SK-N-SH (cell line): Measurements from ENCODE around the gene OBI1.

ENCODE experiments used
- CTCF ChIP-seq: fragments of 200-600 bp; sonication (generic); IDR thresholded peaks from 2 replicates; pipeline ENCODE4 v1.6.1; 2017; ENCODE audit warnings: antibody characterized with exemption, mild to moderate bottlenecking, moderate library complexity
- GABPA ChIP-seq: IDR thresholded peaks from 2 replicates; pipeline ENCODE4 v1.4.0; 2012; ENCODE audit warnings: low read depth, mild to moderate bottlenecking
- POLR2AphosphoS5 ChIP-seq: IDR thresholded peaks from 2 replicates; pipeline ENCODE4 v1.6.1; 2012; ENCODE audit warnings: low read depth, low read length

- TF ChIP-seq POLR2AphosphoS5 (no peak), GABPA (no peak), CTCF (no peak)
These were observed 1.5 kb upstream of the OBI1 start for GRCh38 chr13:78660495-78660857.
